Neuron (in vitro differentiated cells): ENCODE data around the gene SPATS2L.

Experiments
- H2AFZ ChIP-seq: one replicate; pipeline ENCODE4 v1.6.1; 2013; ENCODE audit warnings: low read depth, mild to moderate bottlenecking, inconsistent platforms, low read length, moderate library complexity
- H3K27me3 ChIP-seq: one replicate; pipeline ENCODE4 v1.6.1; 2013; ENCODE audit warnings: low read length; ENCODE audit not compliant: insufficient read depth
- H3K36me3 ChIP-seq: one replicate; pipeline ENCODE4 v1.6.1; 2013; ENCODE audit warnings: low read length; ENCODE audit not compliant: insufficient read depth
- H3K4me1 ChIP-seq: one replicate; pipeline ENCODE4 v1.6.1; 2013; ENCODE audit warnings: low read length; ENCODE audit not compliant: insufficient read depth
- H3K4me3 ChIP-seq: 2 replicates; pipeline ENCODE4 v1.5.1; 2013; ENCODE audit warnings: mild to moderate bottlenecking, low read length, moderate library complexity
- H3K9me3 ChIP-seq: one replicate; pipeline ENCODE4 v1.6.1; 2013; ENCODE audit warnings: low read length

The SPATS2L gene

GRCh38 chr2:200408428-200409316 lies 102.2 kb downstream of the SPATS2L start:
- peaks cover 15% of the 10 kb centered on the region for H3K4me1 ChIP-seq
- H3K36me3 ChIP-seq = no peaks in the 10 kb centered on the region
- no peaks in the 10 kb centered on the region for H3K9me3 ChIP-seq
- no peaks in the 10 kb centered on the region for H3K27me3 ChIP-seq
- H3K4me3 ChIP-seq = no peak overlapping the region
- no peak overlapping the region for H2AFZ ChIP-seq

DNA sequence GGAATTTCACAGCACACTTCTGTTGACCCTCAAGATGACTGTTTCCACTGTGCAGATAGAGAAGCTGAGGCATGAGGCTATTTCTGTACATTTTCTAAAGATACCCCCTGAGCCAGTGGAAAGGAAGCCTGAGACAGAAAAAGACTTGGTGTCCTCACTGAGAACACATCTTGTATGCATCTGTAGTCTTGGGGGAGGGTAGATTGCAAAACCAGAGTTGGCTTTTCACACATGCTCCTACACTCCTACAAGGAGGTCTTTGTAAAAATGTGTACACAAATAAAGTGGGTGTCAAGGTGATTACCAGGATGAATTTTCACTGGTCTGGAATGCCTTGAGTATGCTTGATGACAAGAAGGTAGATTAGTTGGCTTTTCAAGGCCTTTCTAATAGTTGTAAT lies 105.3 kb downstream of the SPATS2L start:
- no peaks in the 10 kb centered on the region for H3K27me3 ChIP-seq
- no peaks in the 10 kb centered on the region for H3K36me3 ChIP-seq
- no peaks in the 10 kb centered on the region for H3K9me3 ChIP-seq
- peaks cover 14% of the 10 kb centered on the region for H3K4me1 ChIP-seq
- no peak overlapping the region for H2AFZ ChIP-seq
- H3K4me3 ChIP-seq = no peak overlapping the region

- Histone ChIP-seq H3K4me3 (no peak overlapping the region), H3K36me3 (peaks cover under 1% of the 10 kb centered on the region), H3K9me3 (no peaks in the 10 kb centered on the region), H2AFZ (no peak overlapping the region), H3K27me3 (no peaks in the 10 kb centered on the region), H3K4me1 (peaks cover 21% of the 10 kb centered on the region)
Measured at GRCh38 chr2:200414367-200414766, 107.9 kb downstream of the SPATS2L start.

GRCh38 chr2:200415455-200415854 lies 109.0 kb downstream of the SPATS2L start:
- Histone ChIP-seq H2AFZ (no peak overlapping the region), H3K27me3 (no peaks in the 10 kb centered on the region), H3K4me1 (peaks cover 21% of the 10 kb centered on the region), H3K36me3 (peaks cover 7% of the 10 kb centered on the region), H3K4me3 (no peak overlapping the region), H3K9me3 (no peaks in the 10 kb centered on the region)

- peaks cover 7% of the 10 kb centered on the region for H3K36me3 ChIP-seq
Measured at GRCh38 chr2:200416878-200417277, 110.4 kb downstream of the SPATS2L start.

GRCh38 chr2:200417366-200417765 lies 110.9 kb downstream of the SPATS2L start:
- H3K4me1 ChIP-seq = peaks cover 18% of the 10 kb centered on the region
- H2AFZ ChIP-seq = peak overlapping the region; percentile 51
- H3K36me3 ChIP-seq = peaks cover 7% of the 10 kb centered on the region
- H3K27me3 ChIP-seq = no peaks in the 10 kb centered on the region
- H3K9me3 ChIP-seq = no peaks in the 10 kb centered on the region
- no peak overlapping the region for H3K4me3 ChIP-seq

More at GRCh38 chr2:200416878-200417277, 110.4 kb downstream of the SPATS2L start:
- H3K27me3 ChIP-seq = no peaks in the 10 kb centered on the region
- H2AFZ ChIP-seq = peak overlapping the region; percentile 51
- H3K4me1 ChIP-seq = peaks cover 18% of the 10 kb centered on the region
- H3K4me3 ChIP-seq = no peak overlapping the region
- no peaks in the 10 kb centered on the region for H3K9me3 ChIP-seq

- Histone ChIP-seq H3K27me3 (no peaks in the 10 kb centered on the region), H3K36me3 (peaks cover 7% of the 10 kb centered on the region), H3K4me1 (peaks cover 20% of the 10 kb centered on the region), H3K4me3 (no peak overlapping the region), H2AFZ (no peak overlapping the region), H3K9me3 (no peaks in the 10 kb centered on the region)
Measured at GRCh38 chr2:200418399-200418798, 111.9 kb downstream of the SPATS2L start.

DNA sequence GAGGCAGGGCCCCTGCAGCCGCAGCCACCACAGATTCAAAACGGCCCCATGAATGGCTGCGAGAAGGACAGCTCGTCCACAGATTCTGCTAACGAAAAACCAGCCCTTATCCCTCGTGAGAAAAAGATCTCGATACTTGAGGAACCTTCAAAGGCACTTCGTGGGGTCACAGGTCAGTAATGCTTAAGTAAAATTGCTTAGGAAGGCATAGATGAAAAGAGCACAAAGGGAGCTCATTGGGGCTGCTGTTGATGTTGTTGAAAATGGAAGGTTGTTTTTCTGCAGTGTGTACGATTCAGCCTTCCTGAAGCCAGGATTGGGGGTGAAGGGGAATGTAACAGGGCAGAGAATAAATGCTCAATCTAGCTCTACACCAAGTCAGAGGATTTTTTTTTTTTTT lies 112.8 kb downstream of the SPATS2L start:
- Histone ChIP-seq H3K36me3 (peaks cover 7% of the 10 kb centered on the region), H2AFZ (no peak overlapping the region), H3K4me3 (no peak overlapping the region), H3K9me3 (no peaks in the 10 kb centered on the region), H3K4me1 (peaks cover 20% of the 10 kb centered on the region), H3K27me3 (no peaks in the 10 kb centered on the region)

DNA sequence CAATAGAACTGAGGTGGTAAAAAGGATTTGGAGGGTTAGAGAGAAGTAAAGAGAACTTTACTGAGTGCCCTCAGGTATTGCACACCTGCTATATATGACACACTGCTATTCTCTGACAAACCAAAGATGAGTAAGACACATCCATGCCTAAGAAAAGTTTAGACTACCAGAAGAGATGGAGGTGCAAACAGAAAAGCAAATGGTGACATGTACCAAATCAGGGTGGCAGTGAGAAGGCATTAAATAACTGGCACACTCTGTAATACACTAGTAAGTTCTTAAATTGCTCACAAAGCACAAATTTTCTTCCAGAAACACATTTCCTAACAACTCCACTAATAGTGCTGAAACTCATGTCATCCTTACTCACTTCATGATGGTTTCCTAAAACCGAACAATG lies 114.8 kb downstream of the SPATS2L start:
- Histone ChIP-seq H3K4me1 (peaks cover 14% of the 10 kb centered on the region), H2AFZ (no peak overlapping the region), H3K36me3 (peaks cover 7% of the 10 kb centered on the region), H3K27me3 (no peaks in the 10 kb centered on the region), H3K4me3 (no peak overlapping the region), H3K9me3 (no peaks in the 10 kb centered on the region)

- Histone ChIP-seq H2AFZ (no peak overlapping the region), H3K9me3 (no peaks in the 10 kb centered on the region), H3K4me3 (no peak overlapping the region), H3K36me3 (peaks cover 7% of the 10 kb centered on the region), H3K27me3 (no peaks in the 10 kb centered on the region), H3K4me1 (peaks cover 6% of the 10 kb centered on the region)
Measured at GRCh38 chr2:200422071-200422470, 115.6 kb downstream of the SPATS2L start.

DNA sequence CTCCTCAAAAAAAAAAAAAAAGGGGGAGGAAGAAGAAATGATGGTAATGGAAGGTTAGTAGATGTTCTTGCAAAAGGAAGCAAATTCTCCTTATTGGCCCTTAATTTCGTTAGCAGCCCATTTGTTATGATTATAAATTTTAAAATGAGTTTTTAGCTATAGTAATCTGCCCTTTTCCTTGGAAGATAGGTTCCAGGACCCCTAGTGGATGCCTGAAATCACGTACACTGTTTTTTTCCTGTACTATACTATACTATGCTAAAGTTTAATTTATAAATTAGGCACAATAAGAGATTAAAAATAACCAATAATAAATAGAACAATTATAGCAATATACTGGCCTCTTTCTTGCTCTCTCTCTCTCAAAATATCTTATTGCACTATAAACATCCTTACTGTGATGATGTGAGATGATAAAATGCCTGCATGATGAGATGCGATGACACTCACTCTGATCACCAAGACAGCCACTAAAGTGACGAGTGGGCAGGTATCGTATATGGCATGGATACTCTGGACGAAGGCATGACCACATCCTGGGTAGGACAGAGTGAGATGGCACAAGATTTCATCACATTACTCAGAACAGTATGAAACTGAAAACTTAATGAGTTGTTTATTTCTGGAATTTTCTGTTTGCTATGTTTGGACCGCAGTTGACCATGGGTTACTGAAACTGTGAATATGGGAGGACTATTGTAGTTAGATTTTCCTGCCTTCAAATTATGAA lies 116.2 kb downstream of the SPATS2L start:
- H3K4me1 ChIP-seq = peaks cover 2% of the 10 kb centered on the region
- no peak overlapping the region for H2AFZ ChIP-seq
- no peaks in the 10 kb centered on the region for H3K9me3 ChIP-seq
- H3K36me3 ChIP-seq = peaks cover 7% of the 10 kb centered on the region
- H3K4me3 ChIP-seq = no peak overlapping the region
- H3K27me3 ChIP-seq = no peaks in the 10 kb centered on the region

- no peak overlapping the region for H2AFZ ChIP-seq
- no peak overlapping the region for H3K4me3 ChIP-seq
- H3K4me1 ChIP-seq = peaks cover 2% of the 10 kb centered on the region
- peaks cover 7% of the 10 kb centered on the region for H3K36me3 ChIP-seq
- no peaks in the 10 kb centered on the region for H3K9me3 ChIP-seq
- H3K27me3 ChIP-seq = no peaks in the 10 kb centered on the region
Measured at GRCh38 chr2:200423541-200423940, 117.0 kb downstream of the SPATS2L start.

- H3K4me1 ChIP-seq = peaks cover 2% of the 10 kb centered on the region
- no peaks in the 10 kb centered on the region for H3K27me3 ChIP-seq
- no peak overlapping the region for H2AFZ ChIP-seq
- H3K9me3 ChIP-seq = no peaks in the 10 kb centered on the region
- H3K36me3 ChIP-seq = no peaks in the 10 kb centered on the region
- no peak overlapping the region for H3K4me3 ChIP-seq
Measured at GRCh38 chr2:200425026-200425821, 118.7 kb downstream of the SPATS2L start.
